Upper lobe of right lung (tissue), 1 donor: ENCODE measurements around the gene KCNJ1. TPM values are rescaled to one million over a fixed set of nuclear protein-coding genes. Genes with fewer than 3 reads are reported as not detected.

Experiments
- ATAC-seq: fragments of 200-7000 bp; cut with Tn5 transposase; one replicate; pipeline ENCODE4 v1.9.1; 2020; ENCODE audit warnings: mild to moderate bottlenecking, moderate library complexity
- DNase-seq: peaks from one replicate; pipeline ENCODE4 v3.0.0-alpha.2; 2020
- H3K27ac ChIP-seq: fragments of 200-600 bp; one replicate; pipeline ENCODE4 v1.8.0; 2022
- H3K27me3 ChIP-seq: fragments of 200-600 bp; one replicate; pipeline ENCODE4 v1.8.0; 2022; ENCODE audit warnings: mild to moderate bottlenecking
- H3K36me3 ChIP-seq: fragments of 200-600 bp; one replicate; pipeline ENCODE4 v1.8.0; 2022
- H3K4me1 ChIP-seq: fragments of 200-600 bp; one replicate; pipeline ENCODE4 v1.8.0; 2022
- H3K4me3 ChIP-seq: fragments of 200-600 bp; one replicate; pipeline ENCODE4 v1.8.0; 2022; ENCODE audit warnings: mild to moderate bottlenecking
- H3K9me3 ChIP-seq: fragments of 200-600 bp; one replicate; pipeline ENCODE4 v1.8.0; 2022
- intact Hi-C: fragments of 100-400 bp; cut with DNase I; formaldehyde crosslinking; loops from one replicate; pipeline ENCODE4 v1.11.0; 2022
- total RNA-seq: library from RNA; stranded (reverse); fragmentation: NEBNext Ultra II Directional; extraction: Animal tissue kit (Norgen Biotek cat#: 25700); gene quantifications from one replicate; pipeline ENCODE4 v1.2.1, GENCODE V29; 2021
- TF ChIP-seq, protein P1 (sequence below): fragments of 200-600 bp; IDR thresholded peaks from one replicate; pipeline ENCODE4 v1.8.0; 2022; ENCODE audit warnings: antibody characterized with exemption
- donor health status: DM: no; HTN: yes; CAD: no; lungs with severe emphysema.

The KCNJ1 gene
- total RNA-seq, 1 donor from 2014 or later: 0.23 TPM

GRCh38 chr11:128913806-128914205 is 46.7 kb upstream of the KCNJ1 start:
- Histone ChIP-seq H3K27me3 (no peaks in the 10 kb centered on the region), H3K4me1 (peaks cover 2% of the 10 kb centered on the region), H3K27ac (no peak overlapping the region), H3K36me3 (no peaks in the 10 kb centered on the region), H3K4me3 (no peak overlapping the region), H3K9me3 (no peaks in the 10 kb centered on the region)
- intact Hi-C loops: no loop called here
- ATAC-seq: no peak
- peak; percentile 42 for DNase-seq
- TF ChIP-seq, protein P1, sequence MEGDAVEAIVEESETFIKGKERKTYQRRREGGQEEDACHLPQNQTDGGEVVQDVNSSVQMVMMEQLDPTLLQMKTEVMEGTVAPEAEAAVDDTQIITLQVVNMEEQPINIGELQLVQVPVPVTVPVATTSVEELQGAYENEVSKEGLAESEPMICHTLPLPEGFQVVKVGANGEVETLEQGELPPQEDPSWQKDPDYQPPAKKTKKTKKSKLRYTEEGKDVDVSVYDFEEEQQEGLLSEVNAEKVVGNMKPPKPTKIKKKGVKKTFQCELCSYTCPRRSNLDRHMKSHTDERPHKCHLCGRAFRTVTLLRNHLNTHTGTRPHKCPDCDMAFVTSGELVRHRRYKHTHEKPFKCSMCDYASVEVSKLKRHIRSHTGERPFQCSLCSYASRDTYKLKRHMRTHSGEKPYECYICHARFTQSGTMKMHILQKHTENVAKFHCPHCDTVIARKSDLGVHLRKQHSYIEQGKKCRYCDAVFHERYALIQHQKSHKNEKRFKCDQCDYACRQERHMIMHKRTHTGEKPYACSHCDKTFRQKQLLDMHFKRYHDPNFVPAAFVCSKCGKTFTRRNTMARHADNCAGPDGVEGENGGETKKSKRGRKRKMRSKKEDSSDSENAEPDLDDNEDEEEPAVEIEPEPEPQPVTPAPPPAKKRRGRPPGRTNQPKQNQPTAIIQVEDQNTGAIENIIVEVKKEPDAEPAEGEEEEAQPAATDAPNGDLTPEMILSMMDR: no peak

DNA sequence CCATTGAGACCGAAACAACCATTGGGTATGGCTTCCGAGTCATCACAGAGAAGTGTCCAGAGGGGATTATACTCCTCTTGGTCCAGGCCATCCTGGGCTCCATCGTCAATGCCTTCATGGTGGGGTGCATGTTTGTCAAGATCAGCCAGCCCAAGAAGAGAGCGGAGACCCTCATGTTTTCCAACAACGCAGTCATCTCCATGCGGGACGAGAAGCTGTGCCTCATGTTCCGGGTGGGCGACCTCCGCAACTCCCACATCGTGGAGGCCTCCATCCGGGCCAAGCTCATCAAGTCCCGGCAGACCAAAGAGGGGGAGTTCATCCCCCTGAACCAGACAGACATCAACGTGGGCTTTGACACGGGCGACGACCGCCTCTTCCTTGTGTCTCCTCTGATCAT is 44.6 kb upstream of the KCNJ1 start:
- H3K27me3 ChIP-seq: no peaks in the 10 kb centered on the region
- no peak overlapping the region for H3K27ac ChIP-seq
- H3K4me3 ChIP-seq: no peak overlapping the region
- peak; percentile 35 for DNase-seq
- TF ChIP-seq, protein P1: no peak
- intact Hi-C loops: no loop called here
- H3K4me1 ChIP-seq: peaks cover 19% of the 10 kb centered on the region
- no peaks in the 10 kb centered on the region for H3K36me3 ChIP-seq
- no peak for ATAC-seq
- no peaks in the 10 kb centered on the region for H3K9me3 ChIP-seq

- TF ChIP-seq, protein P1: no peak
- no peaks in the 10 kb centered on the region for H3K36me3 ChIP-seq
- intact Hi-C loops: no loop called here
- H3K9me3 ChIP-seq: no peaks in the 10 kb centered on the region
- DNase-seq: peak; percentile 31
- H3K4me3 ChIP-seq: no peak overlapping the region
- H3K27me3 ChIP-seq: no peaks in the 10 kb centered on the region
- peaks cover 21% of the 10 kb centered on the region for H3K4me1 ChIP-seq
- ATAC-seq: no peak
- H3K27ac ChIP-seq: no peak overlapping the region
Measured at GRCh38 chr11:128911239-128911638, 44.1 kb upstream of the KCNJ1 start.

DNA sequence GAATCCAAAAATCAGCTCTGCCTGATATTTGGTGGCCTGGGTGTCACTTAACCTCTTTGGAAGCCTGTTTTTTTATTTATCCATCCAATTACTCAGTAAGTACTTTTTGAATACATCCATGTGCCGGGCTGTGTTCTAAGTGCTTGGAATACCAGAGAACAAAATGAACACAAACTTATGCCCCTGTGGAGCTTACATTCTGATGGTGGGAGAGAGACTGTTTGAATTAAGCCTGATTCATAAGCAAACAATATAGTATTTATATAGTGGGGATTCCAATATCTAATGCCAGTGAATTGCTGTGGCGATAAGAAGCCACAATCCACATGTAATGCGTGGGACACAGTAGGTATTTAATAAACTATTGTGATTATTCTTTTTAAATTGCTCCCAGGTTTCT is 43.5 kb upstream of the KCNJ1 start:
- no peaks in the 10 kb centered on the region for H3K27me3 ChIP-seq
- ATAC-seq (no peak), DNase-seq (no peak)
- no peak overlapping the region for H3K4me3 ChIP-seq
- H3K9me3 ChIP-seq: no peaks in the 10 kb centered on the region
- no peaks in the 10 kb centered on the region for H3K36me3 ChIP-seq
- intact Hi-C loops: no loop called here
- peaks cover 28% of the 10 kb centered on the region for H3K4me1 ChIP-seq
- H3K27ac ChIP-seq: no peak overlapping the region
- TF ChIP-seq, protein P1: no peak

DNA sequence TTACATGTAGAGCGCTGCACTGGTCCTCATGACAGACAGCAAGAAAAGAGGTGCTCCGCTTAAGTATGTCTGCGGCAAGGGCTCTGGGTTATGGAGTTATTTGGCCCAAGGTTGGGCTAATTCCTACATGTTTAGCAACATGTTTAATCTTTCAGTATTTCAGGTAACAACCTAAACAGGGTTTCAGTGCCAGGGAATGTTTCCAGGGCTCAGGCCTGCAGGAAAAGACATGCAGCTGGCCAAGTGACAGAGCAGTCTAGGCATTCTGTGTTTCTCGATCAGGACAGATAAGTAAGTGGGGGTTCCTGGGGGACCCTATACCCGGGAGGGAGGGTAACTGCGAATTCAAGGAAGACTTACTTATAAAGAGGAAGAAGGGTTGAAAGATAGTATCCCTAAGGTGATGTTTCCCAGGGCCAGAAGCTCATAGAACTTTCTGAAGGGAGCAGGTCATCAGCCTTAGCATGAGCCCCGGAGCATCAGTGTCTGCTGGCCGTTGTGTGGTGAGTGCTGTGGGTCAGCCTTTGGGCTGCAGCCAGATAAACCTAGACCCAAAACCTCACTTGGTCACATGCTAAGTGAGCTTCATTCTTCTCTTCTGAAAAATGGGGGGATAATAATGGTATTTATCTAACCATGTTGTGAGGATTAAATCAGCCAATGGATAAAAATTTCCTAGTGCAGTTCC is 42.5 kb upstream of the KCNJ1 start:
- DNase-seq: no peak
- no peak for ATAC-seq
- H3K9me3 ChIP-seq: no peaks in the 10 kb centered on the region
- intact Hi-C loops: no loop called here
- no peaks in the 10 kb centered on the region for H3K36me3 ChIP-seq
- no peak overlapping the region for H3K27ac ChIP-seq
- no peak overlapping the region for H3K4me3 ChIP-seq
- no peaks in the 10 kb centered on the region for H3K27me3 ChIP-seq
- H3K4me1 ChIP-seq: peaks cover 34% of the 10 kb centered on the region
- TF ChIP-seq, protein P1: no peak
